Peyer's patch (tissue), 4 donors: ENCODE measurements around the gene NLGN1.

ENCODE experiments used
- CTCF ChIP-seq, 6 experiments: fragments of 450-650 bp in 4 of 6; fragments of 200-600 bp in 2 of 6; sonication (generic) in 1 of 6; IDR thresholded peaks; one replicate each; pipeline ENCODE4 v1.5.1; 2017 to 2019; ENCODE audit warnings: antibody characterized with exemption in 6 of 6, mild to moderate bottlenecking in 3 of 6, moderate library complexity in 1 of 6
- POLR2A ChIP-seq, 2 donors: fragments of 450-650 bp; IDR thresholded peaks; one replicate each; pipeline ENCODE4 v1.5.1; 2017; ENCODE audit warnings: antibody characterized with exemption in 2 of 2, mild to moderate bottlenecking in 2 of 2, moderate library complexity in 2 of 2

- TF ChIP-seq CTCF (IDR thresholded peaks at IDR 0.05) (no peak), POLR2A (IDR thresholded peaks at IDR 0.05) (no peak)
Measured at GRCh38 chr3:174061162-174061561, 663.6 kb downstream of the NLGN1 start.
